GM19463 (cell line): ENCODE data around the gene MYOF.
"Not testable (repeated sequence)": the region's sequence is repeated elsewhere in the genome, so short reads cannot be mapped to it uniquely, and the experiment has no call there.

ENCODE experiments used
- ATAC-seq: cut with Tn5 transposase; IDR thresholded peaks from one replicate; pipeline ENCODE4 v1.9.1; 2021; ENCODE audit warnings: mild to moderate bottlenecking, moderate library complexity; ENCODE audit not compliant: unreplicated experiment

The MYOF gene

DNA sequence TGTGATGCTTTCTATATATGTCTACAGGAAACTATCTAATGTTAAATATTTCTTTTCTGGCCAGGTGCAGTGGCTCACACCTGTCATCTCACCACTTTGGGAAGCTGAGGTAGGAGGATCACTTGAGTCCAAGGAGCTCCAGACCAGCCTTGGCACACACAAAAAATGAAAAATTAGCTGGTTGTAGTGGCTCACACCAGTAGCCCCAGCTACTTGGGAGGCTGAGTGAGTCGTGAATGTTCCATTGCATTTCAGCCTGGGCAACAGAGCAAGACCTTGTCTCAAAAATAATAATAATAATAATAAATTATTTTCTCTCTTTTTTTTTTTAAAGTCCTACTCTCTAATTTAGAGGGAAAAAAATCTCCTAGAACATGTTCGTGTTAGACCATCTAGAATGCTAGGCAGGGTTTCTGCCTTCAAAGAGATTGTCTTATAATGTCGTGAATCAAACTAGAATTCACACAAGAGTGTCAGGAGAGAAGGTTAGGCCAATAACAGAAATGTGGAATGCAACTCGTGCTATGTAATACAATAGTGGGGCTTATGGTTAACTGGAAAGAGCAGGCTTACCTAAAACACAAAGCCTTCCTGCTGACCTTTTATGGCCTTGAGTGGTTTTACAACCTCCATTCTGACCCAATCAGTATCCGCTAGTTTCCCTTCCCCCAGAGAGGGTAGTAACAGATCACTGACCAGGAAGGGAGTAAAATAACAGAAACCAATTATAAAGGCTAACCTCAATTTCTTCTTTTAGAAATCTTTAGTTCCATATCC, 46.3 kb downstream of the MYOF start:
- ATAC-seq = no peak

DNA sequence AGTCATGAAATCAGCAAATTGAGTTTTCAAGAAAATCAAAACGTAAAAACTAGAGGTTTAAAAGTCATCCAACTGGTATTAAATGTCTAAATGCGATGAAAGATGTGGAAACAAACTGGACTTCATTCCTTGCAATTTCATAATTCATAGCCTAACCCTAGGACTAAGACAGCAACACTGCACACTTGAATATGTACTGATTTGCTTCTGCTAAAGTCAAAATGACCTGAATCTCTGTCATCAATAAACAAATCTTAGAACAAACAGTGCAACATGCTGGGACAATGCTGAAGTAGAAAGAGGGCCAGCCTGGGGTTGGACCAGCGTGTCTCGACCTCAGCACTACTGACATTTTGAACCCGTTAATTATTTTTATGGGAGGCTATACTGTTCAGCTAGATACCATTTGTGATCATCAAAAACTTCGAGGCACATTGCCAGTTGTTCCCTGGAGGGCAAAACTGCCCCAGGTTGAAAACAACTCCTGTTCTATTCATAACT, 47.1 kb downstream of the MYOF start:
- no peak for ATAC-seq

DNA sequence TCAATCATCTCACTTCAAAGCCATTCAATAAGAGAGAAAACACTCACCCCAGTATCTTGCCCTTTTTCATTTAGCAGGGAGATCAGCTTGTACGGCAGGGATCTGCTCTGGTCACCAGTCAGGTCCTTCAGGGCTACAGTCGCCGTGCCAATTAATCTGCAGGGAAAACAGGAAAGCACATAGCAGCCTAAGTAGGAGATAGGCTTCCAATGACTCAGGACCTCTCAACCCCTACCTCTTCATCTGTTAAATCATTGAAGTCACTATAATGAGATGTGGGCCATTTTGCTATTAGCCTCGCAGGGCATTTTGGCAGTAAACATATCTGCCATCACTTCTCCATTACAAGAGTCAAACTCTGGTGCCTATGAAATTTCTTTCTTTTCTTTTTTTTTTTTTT, 50.8 kb downstream of the MYOF start:
- ATAC-seq = no peak

DNA sequence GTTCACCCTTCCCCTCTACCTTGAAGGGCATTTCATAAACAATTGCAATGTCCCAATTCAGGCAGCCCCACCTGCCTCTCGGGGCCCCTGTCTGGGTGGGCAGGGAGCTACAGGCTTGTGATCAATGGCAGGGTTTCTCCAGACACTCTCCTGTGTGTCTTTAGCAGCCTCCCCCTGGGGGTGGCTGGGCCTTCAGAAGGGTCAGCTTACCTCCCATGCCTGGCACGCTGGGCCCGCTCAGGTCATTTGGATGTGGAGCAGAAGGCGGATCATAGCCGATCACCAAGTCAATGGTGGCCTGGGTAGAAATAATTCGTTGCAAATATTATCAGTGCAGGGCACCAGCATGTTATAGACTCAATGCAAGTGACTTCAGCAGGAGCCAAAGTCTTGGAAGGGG, 56.3 kb downstream of the MYOF start:
- ATAC-seq = no peak

DNA sequence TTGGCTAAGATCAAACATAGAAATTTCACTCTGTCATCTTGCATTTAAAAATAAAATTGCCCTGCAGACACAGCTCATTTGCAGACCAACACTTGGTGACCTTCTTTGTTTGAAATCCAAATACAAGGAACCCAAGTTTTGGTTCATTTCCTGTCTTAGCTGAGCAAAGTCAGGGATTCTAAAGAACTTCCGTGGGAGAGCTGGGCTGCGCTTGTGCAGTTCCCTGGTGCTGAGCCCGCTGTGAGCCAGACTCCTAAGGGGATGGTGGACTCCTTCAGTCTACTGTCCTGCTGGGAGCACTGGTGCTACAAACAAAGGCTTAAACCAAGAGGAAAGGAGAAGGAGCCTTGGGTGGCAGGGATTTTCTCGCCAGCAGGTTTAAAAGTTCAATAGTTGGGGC, 60.0 kb downstream of the MYOF start:
- ATAC-seq = no peak

DNA sequence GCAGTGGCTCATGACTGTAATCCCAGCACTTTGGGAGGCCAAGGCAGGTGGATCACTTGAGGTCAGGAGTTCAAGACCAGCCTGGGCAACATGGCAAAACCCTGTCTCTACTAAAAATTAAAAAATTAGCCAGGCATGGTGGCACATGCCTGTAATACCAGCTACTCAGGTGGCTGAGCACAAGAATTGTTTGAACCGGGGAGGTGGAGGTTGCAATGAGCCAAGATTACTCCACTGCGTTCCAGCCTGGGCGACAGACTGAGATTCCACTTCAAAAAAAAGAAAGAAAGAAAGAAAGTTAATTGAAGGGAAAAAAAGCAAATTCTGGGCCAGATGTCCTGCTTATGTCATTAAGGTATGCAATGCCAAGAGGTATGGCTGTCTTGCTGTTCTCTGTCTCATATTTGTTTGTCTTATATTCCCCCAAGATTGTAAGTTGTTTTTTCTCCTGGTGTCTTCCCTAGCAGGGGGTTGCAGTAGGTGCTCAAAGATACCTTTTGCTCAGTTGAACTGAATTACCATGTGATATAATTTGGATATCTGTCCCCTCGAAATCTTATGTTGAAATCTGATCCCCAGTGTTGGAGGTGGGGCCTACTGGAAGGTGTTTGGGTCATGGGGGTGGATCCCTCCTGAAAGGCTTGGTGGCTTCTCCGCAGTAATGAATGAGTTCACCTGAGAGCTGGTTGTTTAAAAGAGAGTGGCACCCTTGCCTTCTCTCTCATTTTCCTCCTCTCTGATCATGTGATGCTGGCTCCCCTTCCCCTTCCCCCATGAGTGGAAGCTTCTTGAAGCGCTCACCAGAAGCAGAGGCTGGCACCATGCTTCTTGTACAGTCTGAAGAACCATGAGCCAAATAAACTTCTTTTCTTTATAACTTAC, 60.9 kb downstream of the MYOF start:
- ATAC-seq = no peak

DNA sequence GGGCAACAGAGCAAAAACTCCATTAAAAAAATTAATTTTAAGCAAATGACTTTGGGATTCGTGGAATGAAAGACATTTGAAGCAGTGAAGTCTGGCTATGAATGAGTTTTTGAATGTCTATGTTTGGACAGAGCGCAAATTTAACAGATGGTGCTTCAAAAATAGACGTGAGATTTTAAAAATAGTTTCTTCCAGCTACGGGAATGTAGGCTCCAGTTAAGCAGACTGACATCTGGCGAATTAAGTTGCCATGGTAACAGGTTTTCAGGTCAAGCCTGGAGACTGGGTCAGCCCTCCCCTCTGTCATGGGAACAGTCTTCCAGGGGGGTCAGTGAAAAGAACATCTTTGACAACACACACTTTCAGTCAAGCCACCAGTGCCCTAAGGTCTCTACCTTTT, 62.0 kb downstream of the MYOF start:
- ATAC-seq = no peak

DNA sequence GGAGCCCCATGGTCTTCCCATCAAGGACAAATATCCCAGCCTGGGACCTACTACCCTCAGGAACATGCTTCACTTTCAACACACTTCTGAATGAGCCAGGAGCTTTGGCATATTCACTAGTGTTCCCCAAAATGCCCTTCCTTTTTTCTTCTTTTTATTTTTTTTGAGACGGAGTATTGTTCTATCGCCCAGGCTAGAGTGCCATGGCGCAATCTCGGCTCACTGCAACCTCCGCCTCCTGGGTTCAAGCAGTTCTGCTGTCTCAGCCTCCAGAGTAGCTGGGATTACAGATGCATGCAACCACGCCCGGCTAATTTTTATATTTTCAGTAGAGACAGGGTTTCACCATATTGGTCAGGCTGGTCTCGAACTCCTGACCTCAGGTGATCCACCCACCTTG, 63.1 kb downstream of the MYOF start:
- not testable (repeated sequence) for ATAC-seq

DNA sequence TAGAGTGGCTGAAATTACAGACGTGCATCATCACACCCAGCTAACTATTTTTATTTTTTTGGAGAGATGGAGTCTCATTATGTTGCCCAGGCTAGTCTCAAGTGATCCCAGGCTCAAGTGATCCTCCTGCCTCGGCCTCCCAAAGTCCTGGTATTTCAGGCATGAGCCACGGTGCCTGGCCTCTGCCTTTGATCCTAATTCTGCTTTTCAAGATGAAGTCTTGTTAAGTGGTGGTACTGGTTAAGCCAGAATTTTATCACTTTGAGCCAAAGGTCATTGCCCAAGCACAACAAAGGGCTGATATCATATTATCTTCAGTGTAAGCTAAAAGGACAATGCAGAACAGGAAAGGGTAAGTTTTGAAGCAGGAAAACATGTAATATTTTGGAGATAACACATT, 64.2 kb downstream of the MYOF start:
- no peak for ATAC-seq

DNA sequence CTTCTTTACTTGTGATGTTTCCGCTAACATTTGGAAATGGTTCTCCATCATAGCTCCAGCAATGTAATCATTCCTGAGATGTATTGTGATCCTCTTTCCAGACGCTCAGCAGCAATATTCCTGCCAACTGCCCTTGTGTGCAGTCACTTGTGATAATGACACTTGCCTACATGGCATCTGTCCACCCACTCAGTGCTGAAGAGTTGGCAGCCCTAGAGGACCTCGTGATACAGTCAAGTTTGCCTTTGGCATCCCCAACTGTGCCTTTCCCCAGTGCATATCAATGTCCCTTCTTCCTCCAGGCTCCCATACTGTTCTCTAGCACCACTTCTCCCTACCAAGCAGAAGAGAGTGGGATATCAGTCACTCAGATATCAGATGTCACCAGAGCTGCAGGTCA, 64.9 kb downstream of the MYOF start:
- no peak for ATAC-seq

DNA sequence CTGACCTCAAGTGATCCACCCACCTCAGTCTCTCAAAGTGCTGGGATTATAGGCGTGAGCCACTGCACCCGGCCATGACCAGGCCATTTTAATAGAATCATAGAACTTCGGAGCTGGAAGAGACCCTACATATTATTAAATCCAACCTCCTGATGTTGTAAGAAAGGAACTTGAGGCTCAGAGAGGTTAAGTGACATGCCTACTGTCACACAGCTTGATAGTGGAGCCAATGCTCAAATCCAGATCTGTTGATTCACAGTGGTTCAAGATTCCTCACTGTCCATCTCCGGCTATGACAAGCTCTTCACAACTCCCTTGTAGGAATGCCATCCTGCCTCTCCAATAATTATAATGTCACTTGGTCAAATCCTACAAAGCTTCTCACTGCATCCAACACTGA, 65.3 kb downstream of the MYOF start:
- ATAC-seq = no peak

DNA sequence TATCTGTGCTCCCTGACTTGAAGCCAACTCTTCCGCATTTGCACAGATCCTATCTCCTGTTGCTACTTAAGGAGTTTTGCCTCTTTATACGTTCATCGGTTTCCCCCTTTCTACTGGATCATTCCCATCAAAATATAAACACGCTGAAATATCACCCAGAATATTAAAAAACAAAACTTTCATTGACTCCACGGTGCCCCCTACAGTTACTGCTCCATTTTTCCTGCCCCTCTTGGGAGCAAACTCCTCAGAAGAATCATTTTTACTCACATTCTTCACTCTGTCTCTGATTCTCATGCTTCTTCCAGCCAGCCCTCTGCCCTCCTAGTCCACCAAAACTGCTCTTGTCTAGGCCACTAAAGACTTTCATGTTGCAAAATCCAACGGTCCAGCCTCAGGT, 66.4 kb downstream of the MYOF start:
- ATAC-seq = no peak

DNA sequence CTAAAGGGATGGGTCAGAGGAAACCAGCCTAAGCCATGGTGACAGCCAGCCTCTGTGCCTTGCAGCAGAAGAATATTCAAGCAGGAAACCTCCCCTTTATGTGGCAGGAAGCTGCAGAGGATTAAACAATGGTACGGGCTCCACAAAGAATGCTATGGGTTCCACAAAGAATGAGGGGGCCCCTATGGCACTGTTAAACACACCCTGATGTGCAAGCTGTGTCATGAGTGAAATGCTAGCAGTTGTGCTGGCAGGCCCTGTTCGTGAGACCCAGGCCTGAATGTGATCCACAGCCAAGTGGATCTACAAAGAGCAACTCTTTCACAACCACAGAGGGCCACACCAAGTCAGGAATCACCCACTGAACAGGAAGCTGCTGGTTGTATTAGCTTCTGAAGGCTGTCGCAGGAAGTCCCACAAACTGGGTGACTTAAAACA, 68.9 kb downstream of the MYOF start:
- ATAC-seq = no peak

DNA sequence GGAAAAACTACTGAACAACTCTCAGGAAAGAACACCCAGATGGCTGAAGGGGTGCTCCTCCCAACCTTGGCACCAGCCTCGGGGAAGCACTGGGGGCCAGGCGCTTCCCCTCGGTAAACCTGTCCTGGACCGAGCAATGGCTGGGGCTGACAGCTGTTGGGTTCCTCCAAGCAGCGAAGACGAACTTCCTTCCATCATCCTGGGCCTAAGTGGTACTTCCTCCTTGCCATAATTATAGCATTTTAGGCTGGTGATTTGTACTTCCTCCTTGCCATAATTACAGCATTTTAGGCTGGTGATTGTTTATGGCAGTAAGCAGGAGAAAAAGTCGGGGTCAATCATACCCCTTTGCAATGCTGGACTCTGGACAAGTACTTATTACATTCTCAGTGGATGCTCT, 69.3 kb downstream of the MYOF start:
- ATAC-seq = no peak

DNA sequence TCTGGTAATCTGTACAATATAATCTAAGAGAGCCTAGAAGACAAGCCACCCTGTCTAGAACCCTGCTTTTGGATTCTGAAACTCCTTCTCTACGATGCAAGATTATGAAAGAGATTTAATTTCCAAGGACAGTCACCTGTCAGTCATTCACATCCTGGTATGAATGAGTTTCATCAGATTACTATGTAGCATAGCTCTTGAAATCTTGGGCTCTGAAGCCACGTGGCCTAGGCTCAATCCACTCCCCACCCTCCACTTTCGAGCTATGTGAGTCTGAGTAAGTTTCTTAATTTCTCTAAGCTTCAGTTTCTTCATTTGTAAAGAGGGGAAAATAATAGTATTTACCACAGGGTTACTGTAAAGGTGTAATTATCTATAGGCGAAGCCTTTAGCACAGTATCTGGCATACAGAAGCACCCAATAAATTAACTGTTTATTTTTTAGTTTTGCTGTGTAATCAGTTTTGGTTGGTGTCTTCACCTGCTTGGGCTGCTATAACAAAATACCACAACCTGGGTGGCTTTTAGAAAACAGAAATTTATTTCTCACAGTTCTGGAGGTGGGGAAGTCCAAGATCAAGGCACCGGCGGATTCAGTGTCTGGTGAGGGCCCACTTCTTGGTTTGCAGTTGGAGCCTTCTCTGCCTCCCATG, 71.3 kb downstream of the MYOF start:
- ATAC-seq = no peak

DNA sequence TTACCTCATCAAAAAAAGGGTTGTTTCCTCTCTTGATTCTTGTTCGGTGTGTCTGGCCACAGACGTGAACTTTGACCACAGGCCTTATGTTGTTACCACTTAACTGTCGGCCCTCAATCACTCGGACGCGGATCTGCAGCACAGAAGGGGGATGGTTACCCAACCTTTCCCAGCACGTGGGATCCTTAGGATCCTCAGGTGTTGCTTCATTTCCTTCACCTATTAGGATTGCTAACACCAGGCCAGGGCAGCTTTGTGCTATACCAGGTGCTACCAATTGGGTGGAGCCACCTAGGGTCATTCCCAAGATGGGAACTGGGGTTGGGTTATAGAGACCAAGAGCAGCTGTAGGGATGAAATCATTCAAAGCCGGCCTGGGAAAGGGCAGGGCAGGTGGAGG, 73.4 kb downstream of the MYOF start:
- ATAC-seq = no peak

DNA sequence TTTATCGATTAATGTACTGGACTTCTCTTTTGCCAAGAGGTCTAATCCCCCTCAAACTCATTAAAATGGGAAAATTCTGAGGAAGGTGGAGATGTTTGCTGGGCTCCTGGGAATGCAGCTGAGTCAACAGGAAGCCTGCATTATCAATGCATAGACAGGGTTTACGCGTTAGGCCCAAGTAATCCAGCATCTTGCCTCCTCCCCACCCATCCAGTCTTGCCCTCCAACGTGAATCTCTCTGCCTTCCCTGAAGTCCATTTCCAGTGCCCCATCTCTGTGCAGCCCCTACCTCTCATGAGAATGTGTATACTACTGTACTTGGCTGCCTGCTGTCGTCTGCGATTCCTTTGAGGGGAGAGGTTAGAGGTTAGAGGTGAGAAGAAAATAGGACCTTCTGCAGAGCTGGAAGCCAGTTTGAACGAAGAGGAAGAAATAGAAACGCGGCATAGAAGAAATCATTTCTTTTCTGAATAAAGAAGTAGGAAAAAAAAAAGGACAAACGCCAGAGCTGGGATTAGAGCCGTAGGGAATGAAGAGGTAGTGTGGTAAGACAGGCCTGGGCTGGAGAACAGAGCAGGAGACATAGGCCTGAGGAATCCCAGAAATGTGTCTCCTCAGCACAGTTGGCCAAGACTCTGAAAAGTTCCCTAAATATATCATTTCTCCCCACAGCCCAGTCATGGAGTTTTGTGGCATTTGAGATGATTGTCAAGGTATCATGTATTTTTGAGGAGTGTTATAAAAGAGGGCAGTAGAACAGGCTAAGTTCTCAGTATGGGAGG, 75.6 kb downstream of the MYOF start:
- no peak for ATAC-seq

DNA sequence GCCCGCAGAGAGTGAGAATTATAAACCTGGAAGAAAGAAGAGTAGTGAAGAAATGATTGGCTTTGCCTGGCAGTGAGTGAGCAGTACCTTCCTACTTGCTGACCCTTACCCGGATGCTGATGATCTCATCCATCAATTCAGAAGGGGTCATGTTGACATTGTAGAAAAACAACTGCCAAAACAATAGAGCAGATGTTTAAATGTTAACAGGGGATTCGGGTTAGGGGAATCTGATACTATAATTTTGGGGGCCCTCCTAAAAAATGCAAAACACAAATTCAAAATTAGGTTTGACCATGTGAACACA, 78.1 kb downstream of the MYOF start:
- ATAC-seq = no peak

DNA sequence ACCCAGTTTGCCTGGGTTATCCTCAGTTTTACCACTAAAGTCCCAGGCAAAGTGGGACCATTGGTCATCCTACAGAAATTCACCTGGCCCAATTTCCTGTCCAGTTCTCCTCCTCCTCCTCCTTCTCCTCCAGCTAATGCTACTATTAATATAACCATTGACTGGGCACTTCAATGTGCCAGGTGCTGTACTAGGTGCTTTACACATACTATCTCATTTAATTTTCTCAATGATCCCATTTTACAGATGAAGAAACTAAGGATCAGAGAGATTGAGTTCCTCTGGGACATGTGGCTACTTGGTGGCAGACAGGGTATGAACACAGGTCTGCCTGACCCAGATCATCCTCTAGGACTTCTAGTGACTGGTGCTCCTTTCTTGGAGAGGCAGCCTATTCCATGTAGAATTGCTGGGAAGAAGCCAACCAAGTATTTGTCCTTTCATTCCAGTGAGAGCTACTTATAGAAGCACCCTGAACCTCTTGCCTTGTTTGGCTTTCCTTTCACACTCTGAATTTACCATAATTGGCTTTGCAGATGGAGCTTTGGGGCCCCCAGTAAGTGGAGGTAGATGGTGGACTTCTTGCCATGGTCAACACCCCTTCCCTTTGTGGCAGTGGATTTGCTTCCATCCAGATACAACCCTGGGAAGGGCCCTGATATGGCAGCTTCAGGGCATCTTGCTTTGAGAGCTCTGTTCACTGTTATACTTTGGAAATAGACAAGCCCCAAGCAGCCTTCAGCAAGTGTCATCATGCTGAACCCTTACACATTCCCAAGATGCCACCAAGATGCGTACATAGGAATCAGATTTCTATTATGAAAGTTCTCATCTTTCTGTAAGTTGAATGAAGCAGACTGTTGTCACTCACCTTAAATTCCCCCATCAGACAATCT, 78.7 kb downstream of the MYOF start:
- ATAC-seq = no peak

DNA sequence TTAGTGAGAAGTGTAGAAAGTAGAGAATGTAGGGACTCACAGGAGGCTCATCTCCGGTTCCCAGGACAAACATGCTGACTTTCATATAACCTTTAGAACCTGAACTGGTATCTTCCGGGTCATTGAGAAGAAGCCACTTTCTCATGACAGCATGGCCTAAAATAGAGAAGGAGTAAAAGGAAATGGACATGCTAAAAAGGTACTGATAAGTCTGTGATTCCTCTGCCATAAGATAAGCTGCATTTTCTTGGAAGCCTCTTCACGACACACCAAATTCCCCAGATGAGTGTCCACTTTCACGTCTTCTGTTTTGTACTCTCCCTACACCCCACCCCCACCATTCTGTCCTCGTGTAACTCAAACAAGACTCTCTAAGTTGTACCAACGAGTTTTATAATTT, 79.9 kb downstream of the MYOF start:
- no peak for ATAC-seq
